GM04503 (cell line): Measurements from ENCODE around the gene IMPDH2.
A peak's percentile ranks its signal among the peaks of the same experiment; 100 is the strongest.
"Not testable (repeated sequence)": the region's sequence is repeated elsewhere in the genome, so short reads cannot be mapped to it uniquely, and the experiment has no call there.

Source experiments
- DNase-seq: peaks from one replicate; pipeline ENCODE4 v3.0.0-alpha.2; 2012; ENCODE audit warnings: low read depth

Gene IMPDH2

GRCh38 chr3:49021213-49021812, 7.9 kb downstream of the IMPDH2 start:
- DNase-seq, result peak; percentile 81

- no peak for DNase-seq
Observed at GRCh38 chr3:49020330-49021212, 8.6 kb downstream of the IMPDH2 start.

GRCh38 chr3:49019941-49020329, 9.3 kb downstream of the IMPDH2 start:
- no peak for DNase-seq

GRCh38 chr3:49018707-49019006, 10.5 kb downstream of the IMPDH2 start:
- no peak for DNase-seq

- no peak for DNase-seq
Observed at GRCh38 chr3:49017971-49018706, 11.1 kb downstream of the IMPDH2 start, which contains the start of gene DALRD3. DALRD3 (minus strand) TSS chr3:49018580; CDS start chr3:49018564, 16 bp downstream.

- no peak for DNase-seq
Observed at GRCh38 chr3:49017229-49017970, 11.8 kb downstream of the IMPDH2 start.

- DNase-seq, result no peak
Observed at GRCh38 chr3:49016414-49017228, 12.6 kb downstream of the IMPDH2 start.

GRCh38 chr3:49015765-49016164, 13.4 kb downstream of the IMPDH2 start:
- DNase-seq, result no peak

GRCh38 chr3:49015072-49015471, 14.1 kb downstream of the IMPDH2 start:
- no peak for DNase-seq

- no peak for DNase-seq
Observed at GRCh38 chr3:49013738-49014660, 15.2 kb downstream of the IMPDH2 start.

GRCh38 chr3:49013113-49013737, 16.0 kb downstream of the IMPDH2 start:
- no peak for DNase-seq

- no peak for DNase-seq
Observed at GRCh38 chr3:49012441-49013017, 16.7 kb downstream of the IMPDH2 start.

GRCh38 chr3:49009396-49009795, 19.8 kb downstream of the IMPDH2 start:
- DNase-seq, result no peak

GRCh38 chr3:49008627-49009026, 20.6 kb downstream of the IMPDH2 start:
- DNase-seq, result not testable (repeated sequence)

GRCh38 chr3:49007771-49008528, 21.2 kb downstream of the IMPDH2 start:
- DNase-seq, result peak; percentile 52

GRCh38 chr3:49007068-49007770, 22.0 kb downstream of the IMPDH2 start, which contains the start of gene WDR6:
WDR6 (plus strand) TSS chr3:49007391; CDS start chr3:49007432, 41 bp downstream.
- DNase-seq, result peak; percentile 83

- no peak for DNase-seq
Observed at GRCh38 chr3:49006408-49007067, 22.7 kb downstream of the IMPDH2 start.
